Stimulated activated CD8-positive, alpha-beta memory T cell treated with anti-CD3 and anti-CD28 coated beads, Interleukin-15, amount 100 ng/mL, for 24 hours (primary cell): ENCODE measurements around the gene GTPBP8.
A peak's percentile ranks its signal among the peaks of the same experiment; 100 is the strongest.

Experiments used
- DNase-seq: peaks from one replicate; pipeline ENCODE4 v3.0.0-alpha.2; 2020; ENCODE audit warnings: low read depth

GTPBP8 gene

GRCh38 chr3:112990672-112991602, at the start of gene GTPBP8:
TSS of gene GTPBP8 (plus strand) at chr3:112990984. CDS start at chr3:112991000, 16 bp downstream.
- peak; percentile 73 for DNase-seq

DNA sequence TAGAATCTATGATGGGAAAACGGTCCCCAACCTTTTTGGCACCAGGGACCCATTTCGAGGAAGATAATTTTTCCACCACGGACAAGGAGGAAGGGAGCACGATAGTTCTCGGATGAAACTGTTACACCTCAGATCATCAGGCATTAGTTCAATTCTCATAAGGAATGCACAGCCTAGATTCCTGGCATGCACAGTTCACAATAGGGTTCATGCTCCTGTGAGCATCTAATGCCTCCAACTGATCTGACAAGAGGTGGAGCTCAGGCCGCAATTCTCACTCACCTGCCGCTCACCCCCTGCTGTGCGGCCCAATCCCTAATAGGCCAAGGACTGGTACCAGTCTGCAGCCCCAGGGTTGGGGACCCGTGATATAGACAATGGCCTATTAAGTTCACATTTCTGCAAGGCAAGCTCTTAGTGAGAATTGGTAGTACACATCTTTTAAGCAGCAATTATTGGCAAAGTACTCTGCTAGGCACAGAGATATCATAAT, 42.4 kb upstream of the GTPBP8 start:
- DNase-seq: no peak

DNA sequence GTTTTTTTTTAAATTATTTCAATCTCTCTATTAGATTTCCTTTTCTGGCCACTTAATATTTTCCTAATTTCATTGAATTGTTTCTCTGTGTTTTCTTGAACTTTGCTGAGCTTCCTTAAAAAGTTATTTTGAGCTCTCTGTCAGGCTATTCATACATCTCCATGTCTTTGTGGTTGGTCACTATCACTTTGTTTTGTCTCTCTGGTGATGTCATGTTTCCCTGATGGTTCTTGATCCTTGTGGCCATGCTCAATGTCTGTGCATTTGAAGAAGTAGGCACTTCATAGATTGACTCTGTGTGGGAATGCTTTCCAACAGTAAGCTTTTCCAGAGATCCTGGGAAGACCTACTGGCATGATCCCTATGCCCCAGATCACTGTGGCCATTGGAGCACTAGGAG, 34.4 kb upstream of the GTPBP8 start:
- no peak for DNase-seq

DNA sequence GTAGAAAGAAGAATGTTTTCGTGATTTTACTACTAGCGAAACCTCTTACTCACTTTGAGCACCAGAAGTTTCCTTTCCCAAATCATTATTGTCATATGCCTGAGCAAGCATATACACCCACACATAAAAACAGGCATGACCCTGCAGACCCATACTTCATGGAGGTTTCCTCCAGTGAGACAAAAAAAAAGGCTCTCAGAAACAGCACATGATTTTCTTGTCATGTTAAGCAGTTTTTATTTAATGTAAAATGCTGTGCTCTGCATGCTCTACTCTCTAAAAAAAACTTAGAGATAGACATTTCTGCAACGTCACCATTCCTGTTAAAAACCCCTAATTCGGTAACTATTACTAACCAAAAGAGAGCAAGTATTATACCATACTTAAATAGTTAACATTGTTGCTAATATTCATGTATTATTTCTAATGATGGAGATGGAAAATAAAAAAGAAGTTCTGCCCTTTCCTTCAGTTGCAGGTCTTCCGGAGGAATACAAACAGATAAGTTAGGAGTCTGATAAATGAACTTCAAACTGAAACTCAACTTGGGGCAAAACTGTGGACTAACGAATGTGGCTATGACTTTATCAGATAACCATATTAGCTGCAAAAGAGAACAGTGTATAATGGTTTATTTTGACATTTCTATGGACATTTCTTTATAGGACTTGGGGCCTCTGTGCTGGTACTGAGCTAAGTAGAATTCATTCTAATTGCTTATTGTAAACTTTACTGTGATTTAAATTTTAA, 31.8 kb upstream of the GTPBP8 start:
- no peak for DNase-seq

GRCh38 chr3:112963683-112964082, 27.1 kb upstream of the GTPBP8 start:
- DNase-seq: no peak

DNA sequence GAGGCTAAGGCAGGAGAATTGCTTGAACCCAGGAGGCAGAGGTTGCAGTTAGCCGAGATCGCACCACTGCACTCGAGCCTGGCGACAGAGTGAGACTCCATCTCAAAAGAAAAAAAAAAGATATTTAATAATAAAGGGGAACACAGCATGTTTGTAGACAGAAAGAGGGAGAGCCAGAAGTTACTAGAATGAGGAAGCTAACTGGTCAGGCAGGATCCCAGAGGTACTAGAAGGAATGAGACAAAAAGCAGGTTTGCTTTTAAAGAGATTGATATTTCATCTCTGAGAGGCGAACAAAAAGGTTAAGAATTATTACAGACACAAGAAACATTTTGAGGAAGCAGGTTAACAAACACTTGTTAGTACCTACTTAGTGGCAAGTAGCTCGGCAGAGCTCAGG, 25.1 kb upstream of the GTPBP8 start:
- no peak for DNase-seq

- no peak for DNase-seq
These were observed 24.2 kb upstream of the GTPBP8 start for GRCh38 chr3:112966633-112967032.

GRCh38 chr3:112967425-112967824, 23.4 kb upstream of the GTPBP8 start:
- no peak for DNase-seq

DNA sequence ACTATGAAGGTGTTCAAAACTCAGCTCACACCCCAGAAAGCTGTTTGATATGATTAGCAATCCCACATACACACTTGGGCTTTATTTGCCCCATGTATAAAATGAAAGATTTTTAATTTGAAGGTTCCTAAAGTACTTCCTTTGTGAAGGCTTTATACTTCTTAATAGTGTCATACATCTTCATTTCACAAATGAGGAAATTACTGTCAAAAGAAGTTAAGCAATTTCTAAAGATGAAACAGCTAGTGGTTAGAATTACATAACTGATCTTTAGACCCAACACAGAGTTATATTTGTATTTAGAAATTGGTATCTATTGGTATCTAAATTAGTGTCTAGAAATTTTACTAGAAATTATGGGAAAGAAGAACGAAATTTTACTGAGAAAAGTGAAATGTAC, 23.0 kb upstream of the GTPBP8 start:
- no peak for DNase-seq

- DNase-seq: no peak
These were observed 18.6 kb upstream of the GTPBP8 start for GRCh38 chr3:112972158-112972557.

GRCh38 chr3:112973325-112974177, 17.2 kb upstream of the GTPBP8 start:
- no peak for DNase-seq

GRCh38 chr3:112974178-112974517, 16.6 kb upstream of the GTPBP8 start:
- DNase-seq: no peak

DNA sequence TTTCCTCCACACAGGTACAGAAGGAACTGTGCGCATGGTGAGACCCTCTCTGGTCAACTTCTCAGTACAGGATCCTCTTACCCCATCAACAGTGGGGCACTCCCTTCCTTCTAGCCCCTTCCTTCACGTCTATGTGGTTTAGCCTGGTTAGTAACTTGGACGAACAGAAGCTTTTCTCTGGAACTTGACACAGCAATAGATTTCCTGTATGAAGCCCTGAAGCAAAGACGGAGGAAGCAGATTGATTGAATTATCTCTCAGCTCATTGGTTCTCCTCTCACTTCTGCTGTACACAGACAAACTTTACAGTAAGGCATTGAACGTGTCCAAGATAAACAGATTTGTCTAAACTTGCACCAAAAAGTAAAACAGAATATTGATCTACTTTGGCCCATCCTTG, 15.9 kb upstream of the GTPBP8 start, which contains the start of gene CD200R1:
CD200R1 (minus strand) TSS at position 210 of the 400 bp plus-strand sequence. CDS start 246 bp downstream, outside the sequence.
- no peak for DNase-seq

- DNase-seq: no peak
These were observed 14.8 kb upstream of the GTPBP8 start for GRCh38 chr3:112976001-112976400.

- no peak for DNase-seq
These were observed 13.8 kb upstream of the GTPBP8 start for GRCh38 chr3:112976953-112977352.

DNA sequence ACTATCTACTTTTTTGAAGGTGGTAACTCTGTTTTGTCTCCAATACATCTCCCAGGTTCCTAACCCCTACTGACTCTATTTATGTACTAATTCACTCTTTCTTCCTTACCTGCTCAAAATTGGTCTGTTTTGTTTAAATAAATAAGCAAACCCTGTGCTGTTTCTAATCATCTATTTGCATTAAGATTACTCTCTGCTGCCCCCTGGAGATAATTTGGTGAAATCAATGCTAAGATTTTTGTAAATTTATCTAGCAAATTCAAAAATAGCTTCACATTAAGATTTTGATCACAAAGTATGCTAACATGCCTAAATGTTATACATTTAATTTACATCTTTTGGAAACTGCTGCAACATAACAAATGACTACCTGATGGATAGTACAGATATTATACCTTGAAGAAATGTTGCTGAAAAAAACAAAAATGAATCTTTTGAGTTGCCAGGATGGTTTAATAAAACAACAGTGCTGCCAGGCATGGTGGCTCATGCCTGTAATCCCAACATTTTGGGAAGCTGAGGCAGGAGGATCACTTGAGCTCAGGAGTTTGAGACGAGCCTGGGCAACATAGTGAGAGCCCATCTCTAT, 11.4 kb upstream of the GTPBP8 start:
- DNase-seq: no peak

- DNase-seq: no peak
These were observed 10.7 kb upstream of the GTPBP8 start for GRCh38 chr3:112980080-112980479.

DNA sequence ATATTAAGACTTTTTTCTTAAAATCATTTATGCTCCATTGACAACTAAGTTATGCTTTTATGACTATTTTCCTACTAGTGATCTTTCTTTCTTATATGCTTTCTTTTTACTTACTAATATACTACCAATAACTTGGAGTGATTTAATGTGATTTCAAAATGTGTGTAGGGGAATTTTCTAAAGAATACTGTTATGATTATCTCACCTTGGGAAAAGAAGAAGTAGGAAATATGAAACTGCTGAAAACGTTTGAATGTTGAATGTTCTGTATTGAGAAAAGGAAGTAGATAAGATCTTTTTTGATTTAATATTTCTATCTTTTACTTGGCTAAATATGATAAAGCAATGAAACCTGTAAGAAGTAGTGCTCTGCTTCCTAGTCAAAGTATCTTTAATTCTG, 8.1 kb upstream of the GTPBP8 start:
- DNase-seq: no peak

GRCh38 chr3:112984485-112984884, 6.3 kb upstream of the GTPBP8 start:
- DNase-seq: no peak

GRCh38 chr3:112987710-112988334, 3.0 kb upstream of the GTPBP8 start:
- DNase-seq: no peak

GRCh38 chr3:112995800-112996199, 5.0 kb downstream of the GTPBP8 start:
- DNase-seq: no peak
